Duodenal mucosa (tissue), 2 donors: ENCODE measurements around the gene SCARF2.
"Not testable (repeated sequence)": the region's sequence is repeated elsewhere in the genome, so short reads cannot be mapped to it uniquely, and the experiment has no call there.

Source experiments
- H3K27ac ChIP-seq: one replicate; pipeline ENCODE4 v1.7.0; 2013; ENCODE audit warnings: low read depth, low read length
- H3K27me3 ChIP-seq, 2 donors: one replicate each; pipeline ENCODE4 v1.7.0; 2013; ENCODE audit warnings: low read length in 2 of 2, control low read depth in 1 of 2; ENCODE audit not compliant: insufficient read depth in 2 of 2, control insufficient read depth in 1 of 2
- H3K36me3 ChIP-seq, 2 donors: one replicate each; pipeline ENCODE4 v1.7.0; 2013; ENCODE audit warnings: low read length in 2 of 2, control low read depth in 1 of 2; ENCODE audit not compliant: insufficient read depth in 2 of 2, control insufficient read depth in 1 of 2
- H3K4me1 ChIP-seq, 2 donors: one replicate each; pipeline ENCODE4 v1.7.0; 2013; ENCODE audit warnings: low read length in 2 of 2, control low read depth in 1 of 2; ENCODE audit not compliant: insufficient read depth in 2 of 2, control insufficient read depth in 1 of 2
- H3K4me3 ChIP-seq, 2 donors: one replicate each; pipeline ENCODE4 v1.7.0; 2013; ENCODE audit warnings: low read length in 2 of 2, low read depth in 1 of 2
- H3K9ac ChIP-seq, 2 donors: one replicate each; pipeline ENCODE4 v1.7.0; 2013; ENCODE audit warnings: low read length in 2 of 2, low read depth in 1 of 2
- H3K9me3 ChIP-seq, 2 donors: one replicate each; pipeline ENCODE4 v1.7.0; 2013; ENCODE audit warnings: low read length in 2 of 2, control low read depth in 1 of 2; ENCODE audit not compliant: control insufficient read depth in 1 of 2

Gene SCARF2

GRCh38 chr22:20423008-20423905 lies 14.4 kb downstream of the SCARF2 start:
- H3K4me3 ChIP-seq, result no peak overlapping the region
- H3K9me3 ChIP-seq, result no peaks in the 10 kb centered on the region
- no peak overlapping the region for H3K9ac ChIP-seq
- peaks cover 20 to 33% of the 10 kb centered on the region in 2 donors for H3K27me3 ChIP-seq
- peaks cover 0 to 3% of the 10 kb centered on the region in 2 donors for H3K4me1 ChIP-seq
- no peak overlapping the region for H3K27ac ChIP-seq
- no peaks in the 10 kb centered on the region for H3K36me3 ChIP-seq

GRCh38 chr22:20422271-20423007 lies 15.2 kb downstream of the SCARF2 start:
- no peaks in the 10 kb centered on the region for H3K36me3 ChIP-seq
- H3K9me3 ChIP-seq, result no peaks in the 10 kb centered on the region
- peaks cover 17 to 28% of the 10 kb centered on the region in 2 donors for H3K27me3 ChIP-seq
- H3K4me1 ChIP-seq, result peaks cover 0 to 4% of the 10 kb centered on the region in 2 donors
- no peak overlapping the region for H3K4me3 ChIP-seq
- no peak overlapping the region for H3K9ac ChIP-seq
- no peak overlapping the region for H3K27ac ChIP-seq

- no peak overlapping the region for H3K27ac ChIP-seq
- H3K4me3 ChIP-seq, result no peak overlapping the region
- no peak overlapping the region for H3K9ac ChIP-seq
Observed at GRCh38 chr22:20421507-20421874, 16.1 kb downstream of the SCARF2 start.

GRCh38 chr22:20420157-20420842 lies 17.3 kb downstream of the SCARF2 start:
- Histone ChIP-seq H3K27me3 (peaks cover 5 to 13% of the 10 kb centered on the region in 2 donors), H3K36me3 (no peaks in the 10 kb centered on the region), H3K9me3 (no peaks in the 10 kb centered on the region), H3K4me3 (no peak overlapping the region), H3K27ac (no peak overlapping the region), H3K4me1 (peaks cover 0 to 4% of the 10 kb centered on the region in 2 donors), H3K9ac (no peak overlapping the region)

More at GRCh38 chr22:20421507-20421874, 16.1 kb downstream of the SCARF2 start:
- H3K4me1 ChIP-seq, result peaks cover 0 to 4% of the 10 kb centered on the region in 2 donors
- no peaks in the 10 kb centered on the region for H3K36me3 ChIP-seq
- H3K27me3 ChIP-seq, result peaks cover 11 to 21% of the 10 kb centered on the region in 2 donors
- H3K9me3 ChIP-seq, result no peaks in the 10 kb centered on the region

GRCh38 chr22:20419664-20419951 lies 18.0 kb downstream of the SCARF2 start:
- Histone ChIP-seq H3K27me3 (peaks cover 5 to 8% of the 10 kb centered on the region in 2 donors), H3K27ac (no peak overlapping the region), H3K4me3 (no peak overlapping the region), H3K9me3 (no peaks in the 10 kb centered on the region), H3K36me3 (no peaks in the 10 kb centered on the region), H3K4me1 (peaks cover 0 to 4% of the 10 kb centered on the region in 2 donors), H3K9ac (no peak overlapping the region)

- Histone ChIP-seq H3K9me3 (no peaks in the 10 kb centered on the region), H3K9ac (no peak overlapping the region), H3K27me3 (peaks cover 0 to 2% of the 10 kb centered on the region in 2 donors), H3K27ac (no peak overlapping the region), H3K4me3 (peak overlapping the region; percentile 19 to 61), H3K4me1 (peaks cover 0 to 4% of the 10 kb centered on the region in 2 donors), H3K36me3 (no peaks in the 10 kb centered on the region)
Observed at GRCh38 chr22:20418211-20418788, 19.3 kb downstream of the SCARF2 start.

GRCh38 chr22:20415699-20416098 lies 21.9 kb downstream of the SCARF2 start:
- H3K36me3 ChIP-seq, result not testable (repeated sequence)

GRCh38 chr22:20415241-20415640 lies 22.4 kb downstream of the SCARF2 start:
- not testable (repeated sequence) for H3K4me1 ChIP-seq, H3K9ac ChIP-seq, H3K9me3 ChIP-seq, H3K4me3 ChIP-seq, H3K27ac ChIP-seq, H3K27me3 ChIP-seq, H3K36me3 ChIP-seq

More at GRCh38 chr22:20415699-20416098, 21.9 kb downstream of the SCARF2 start:
- not testable (repeated sequence) for H3K27ac ChIP-seq, H3K4me3 ChIP-seq, H3K27me3 ChIP-seq, H3K9ac ChIP-seq, H3K9me3 ChIP-seq, H3K4me1 ChIP-seq

GRCh38 chr22:20414450-20414849 lies 23.2 kb downstream of the SCARF2 start:
- no peak overlapping the region for H3K27ac ChIP-seq
- H3K9ac ChIP-seq, result no peak overlapping the region
- H3K9me3 ChIP-seq, result no peaks in the 10 kb centered on the region
- peaks cover 0 to 4% of the 10 kb centered on the region in 2 donors for H3K4me1 ChIP-seq
- H3K4me3 ChIP-seq, result no peak overlapping the region
- no peaks in the 10 kb centered on the region for H3K36me3 ChIP-seq
- no peaks in the 10 kb centered on the region for H3K27me3 ChIP-seq
